ENCODE data around the gene PDE6C. TPM values are rescaled to one million over a fixed set of nuclear protein-coding genes. Genes with fewer than 3 reads are reported as not detected.

Gene PDE6C
- total and polyA plus RNA-seq, 4 donors, result not detected

DNA sequence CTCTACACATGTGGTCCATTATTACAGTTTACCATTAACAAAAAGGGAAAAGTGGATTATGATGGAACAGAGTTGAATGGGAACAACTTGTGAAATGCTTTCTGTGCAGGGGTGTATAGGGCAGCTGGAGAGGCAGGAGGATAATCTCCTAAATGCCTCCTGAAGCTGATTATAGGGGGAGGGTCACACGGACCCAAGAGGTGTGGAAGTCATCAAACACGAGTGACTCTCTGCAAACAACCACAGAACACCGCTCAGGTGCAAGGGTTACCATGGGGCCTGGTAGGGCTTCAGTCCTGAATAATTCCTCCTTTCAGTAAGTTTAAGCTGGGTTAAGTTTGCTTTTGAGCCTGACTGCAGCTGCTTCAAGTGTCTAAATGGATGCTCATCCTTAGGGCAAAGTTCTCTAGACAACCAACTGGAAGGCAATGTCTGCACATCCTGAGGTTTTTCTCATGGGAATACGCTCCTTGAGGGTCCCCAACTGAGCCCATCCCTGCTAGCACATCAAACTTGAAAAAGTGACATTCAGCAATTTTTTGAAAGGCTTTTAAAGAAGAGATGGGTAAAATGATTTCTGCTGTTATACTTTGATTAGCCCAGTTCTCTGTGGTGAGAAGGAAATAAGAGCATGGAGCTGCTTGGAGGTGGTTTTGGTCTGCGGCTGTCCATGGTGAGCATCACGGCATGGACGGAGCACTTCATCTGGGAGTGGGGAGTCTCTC, 1.9 kb downstream of the PDE6C start:
- H3K9ac ChIP-seq (ENCODE audit: insufficient read depth in 1 of 2, low read length in 2 of 2), result no peak overlapping the region
- ATAC-seq (ENCODE audit: insufficient read depth, low FRiP score) (no peak), DNase-seq (no peak)
- TF ChIP-seq CTCF (IDR thresholded peaks at IDR 0.05; ENCODE audit: control extremely low read depth, extremely low read depth), result no peak
- H3K27me3 ChIP-seq (ENCODE audit: control insufficient read depth in 3 of 3, insufficient read depth in 3 of 3, low read length in 2 of 3), result peaks cover 0 to 7% (median 2%) of the 10 kb centered on the region in 3 donors
- H3K4me1 ChIP-seq (ENCODE audit: control insufficient read depth in 5 of 5, insufficient read depth in 5 of 5, low read length in 5 of 5), result no peaks in the 10 kb centered on the region
- no peaks in the 10 kb centered on the region for H3K9me3 ChIP-seq (ENCODE audit: control insufficient read depth in 4 of 4, insufficient read depth in 3 of 4, low read length in 3 of 4)
- no peak overlapping the region for H3K27ac ChIP-seq (ENCODE audit: low read depth in 1 of 2, low read length in 1 of 2)
- H3K36me3 ChIP-seq (ENCODE audit: control insufficient read depth in 4 of 4, insufficient read depth in 4 of 4, low read length in 4 of 4), result no peaks in the 10 kb centered on the region
- 87 to 94% methylated on average over 7 of the region's 7 CpGs for WGBS, 2 donors
- H3K4me3 ChIP-seq, result no peak overlapping the region

GRCh38 chr10:93615576-93616235, 3.4 kb downstream of the PDE6C start:
- Histone ChIP-seq H3K4me1 (ENCODE audit: control insufficient read depth in 5 of 5, insufficient read depth in 5 of 5, low read length in 5 of 5) (no peaks in the 10 kb centered on the region), H3K27ac (ENCODE audit: low read depth in 1 of 2, low read length in 1 of 2) (no peak overlapping the region), H3K4me3 (no peak overlapping the region), H3K9me3 (ENCODE audit: control insufficient read depth in 4 of 4, insufficient read depth in 3 of 4, low read length in 3 of 4) (no peaks in the 10 kb centered on the region), H3K9ac (ENCODE audit: insufficient read depth in 1 of 2, low read length in 2 of 2) (no peak overlapping the region), H3K27me3 (ENCODE audit: control insufficient read depth in 3 of 3, insufficient read depth in 3 of 3, low read length in 2 of 3) (peaks cover 0 to 10% (median 2%) of the 10 kb centered on the region in 3 donors), H3K36me3 (ENCODE audit: control insufficient read depth in 4 of 4, insufficient read depth in 4 of 4, low read length in 4 of 4) (no peaks in the 10 kb centered on the region)
- ATAC-seq (ENCODE audit: insufficient read depth, low FRiP score) (no peak), DNase-seq (no peak)
- WGBS, 2 donors, result 22 to 59% methylated on average over 9 of the region's 9 CpGs
- no peak for TF ChIP-seq CTCF (IDR thresholded peaks at IDR 0.05; ENCODE audit: control extremely low read depth, extremely low read depth)

DNA sequence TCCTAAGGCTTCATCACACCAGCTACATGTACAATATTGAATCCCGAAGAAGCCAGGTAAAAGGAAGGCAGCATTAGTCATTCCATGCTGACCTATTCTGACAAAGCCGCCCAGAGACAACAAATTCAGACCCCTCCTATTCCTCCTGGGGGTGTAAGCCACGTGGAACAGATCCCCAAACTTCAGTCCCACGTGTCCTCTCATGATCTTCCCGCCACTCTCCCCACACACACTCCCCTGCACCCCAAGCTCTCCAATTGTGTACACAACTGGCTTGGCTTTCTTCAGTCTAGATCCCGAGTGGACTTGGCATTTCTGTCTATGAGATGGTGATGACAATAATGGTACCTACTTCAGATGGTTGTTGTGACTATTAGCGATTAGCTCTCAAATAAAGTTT, 8.6 kb downstream of the PDE6C start:
- H3K4me3 ChIP-seq, result no peak overlapping the region
- no peak for TF ChIP-seq CTCF (IDR thresholded peaks at IDR 0.05; ENCODE audit: control extremely low read depth, extremely low read depth)
- ATAC-seq (ENCODE audit: insufficient read depth, low FRiP score) (no peak), DNase-seq (no peak)
- H3K9me3 ChIP-seq (ENCODE audit: control insufficient read depth in 4 of 4, insufficient read depth in 3 of 4, low read length in 3 of 4), result no peaks in the 10 kb centered on the region
- 76 to 80% methylated on average over 7 of the region's 7 CpGs for WGBS, 2 donors
- no peak overlapping the region for H3K27ac ChIP-seq (ENCODE audit: low read depth in 1 of 2, low read length in 1 of 2)
- H3K36me3 ChIP-seq (ENCODE audit: control insufficient read depth in 4 of 4, insufficient read depth in 4 of 4, low read length in 4 of 4), result no peaks in the 10 kb centered on the region
- H3K9ac ChIP-seq (ENCODE audit: insufficient read depth in 1 of 2, low read length in 2 of 2), result no peak overlapping the region
- no peaks in the 10 kb centered on the region for H3K4me1 ChIP-seq (ENCODE audit: control insufficient read depth in 5 of 5, insufficient read depth in 5 of 5, low read length in 5 of 5)
- H3K27me3 ChIP-seq (ENCODE audit: control insufficient read depth in 3 of 3, insufficient read depth in 3 of 3, low read length in 2 of 3), result peaks cover 0 to 12% (median 2%) of the 10 kb centered on the region in 3 donors
